ENCODE measurements around the gene MATN1.

The MATN1 gene

DNA sequence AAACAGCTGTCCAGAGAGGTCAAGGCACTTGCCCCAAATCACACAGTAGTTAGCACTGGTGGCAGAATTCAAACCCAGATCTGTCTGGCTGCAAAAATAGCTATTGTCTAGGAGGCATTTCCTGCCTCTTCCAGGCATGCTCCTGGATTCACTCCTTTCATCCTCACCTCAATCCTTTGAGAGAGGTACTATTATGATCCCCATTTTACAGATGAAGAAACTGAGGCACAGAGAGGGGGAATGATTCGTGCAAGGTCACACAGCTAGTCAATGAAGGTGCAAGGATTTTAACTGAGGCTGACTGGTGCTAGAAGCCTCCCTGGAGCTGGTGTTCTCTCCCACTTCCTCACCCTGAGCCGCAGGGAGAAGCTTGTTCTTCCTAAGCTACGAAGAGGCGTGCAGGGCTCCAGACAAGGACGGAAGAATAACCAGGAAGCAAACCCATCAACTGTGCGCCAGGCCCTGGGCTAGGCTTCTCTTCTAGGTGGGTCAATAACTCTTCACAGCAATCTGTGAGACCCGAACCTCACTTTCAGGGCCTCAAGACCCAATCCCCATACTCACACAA is 34.8 kb upstream of the MATN1 start:
- DNase-seq (ENCODE audit: low spot score), result no peak

DNA sequence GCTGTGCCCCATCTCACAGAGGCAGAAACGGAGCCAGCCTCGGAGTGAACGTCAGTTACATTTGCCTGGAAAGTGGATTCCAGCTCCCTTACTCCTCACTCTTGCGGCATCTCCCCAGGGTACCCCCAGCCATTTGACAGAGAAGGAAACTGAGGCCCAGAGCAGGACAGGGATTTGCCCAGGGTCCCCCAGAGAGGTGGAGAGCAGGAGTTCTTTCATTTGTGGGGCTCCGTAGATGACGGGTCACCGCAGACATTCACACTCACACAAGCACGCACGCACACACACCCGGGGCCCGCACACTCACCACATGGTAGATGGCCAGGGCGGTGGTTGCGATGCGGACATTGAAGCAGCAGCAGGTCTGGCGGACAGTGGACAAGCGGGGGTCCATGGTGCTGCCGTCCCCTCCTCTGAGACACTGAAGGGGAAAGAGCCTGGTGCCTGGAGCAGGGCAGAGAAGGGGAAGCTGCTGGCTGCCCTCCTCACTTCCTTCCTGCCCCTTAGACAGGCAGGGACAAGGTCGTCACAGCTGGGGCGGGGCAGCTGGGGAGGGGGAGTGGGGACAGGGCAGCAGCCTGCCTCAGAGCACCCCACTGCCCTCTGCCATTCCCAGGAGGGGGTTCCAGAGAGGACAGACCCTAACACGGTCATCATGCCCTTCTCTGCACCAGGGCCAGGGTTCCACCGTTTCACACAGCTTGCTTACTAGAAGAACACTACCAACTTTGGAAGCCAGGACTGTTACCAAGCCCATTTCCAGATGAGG is 34.2 kb upstream of the MATN1 start, which contains the start of gene LAPTM5:
TSS of gene LAPTM5 (minus strand) at position 423 of the 769 bp plus-strand sequence. CDS start at position 394, 29 bp downstream.
- DNase-seq (ENCODE audit: low spot score), result no peak

GRCh38 chr1:30756545-30757351 is 33.4 kb upstream of the MATN1 start:
- DNase-seq (ENCODE audit: low spot score), result no peak

DNA sequence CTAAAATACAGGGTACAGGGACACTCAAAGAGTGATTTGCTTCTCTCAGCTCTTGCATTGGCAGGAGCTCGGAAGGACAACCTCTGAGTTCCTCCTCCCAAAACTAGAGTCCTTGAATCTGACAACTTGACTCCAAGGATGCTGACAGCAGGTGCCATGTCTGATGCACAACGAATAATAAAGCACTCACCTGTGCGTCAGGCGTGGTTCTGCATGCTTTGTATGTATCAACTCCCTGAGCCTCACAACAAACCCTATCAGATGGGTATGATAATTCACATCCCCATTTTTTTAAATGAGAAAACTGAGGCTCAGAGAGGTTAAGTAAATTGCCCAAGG is 32.8 kb upstream of the MATN1 start:
- no peak for DNase-seq (ENCODE audit: low spot score)

DNA sequence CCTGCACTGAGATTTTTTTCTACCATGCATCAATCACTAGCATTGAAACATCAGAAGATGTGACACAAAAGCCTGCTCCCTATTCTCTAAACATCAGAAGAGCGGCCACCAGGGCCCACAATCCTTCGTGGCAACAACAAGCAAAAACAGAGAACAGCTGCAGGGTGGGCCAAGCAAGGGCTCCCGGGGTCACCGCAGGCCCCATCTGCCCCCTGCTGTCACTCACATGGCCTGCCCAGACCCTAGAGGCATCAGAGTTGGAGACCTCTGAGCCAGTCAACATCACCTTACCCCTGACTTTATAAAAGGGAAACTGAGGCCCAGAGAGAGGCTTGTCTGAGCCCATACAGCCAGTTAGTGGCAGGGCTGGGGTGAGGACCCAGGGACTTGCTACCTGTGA is 32.4 kb upstream of the MATN1 start:
- DNase-seq (ENCODE audit: low spot score), result no peak

- DNase-seq (ENCODE audit: low spot score), result no peak
Observed at GRCh38 chr1:30755334-30755733, 31.9 kb upstream of the MATN1 start.

DNA sequence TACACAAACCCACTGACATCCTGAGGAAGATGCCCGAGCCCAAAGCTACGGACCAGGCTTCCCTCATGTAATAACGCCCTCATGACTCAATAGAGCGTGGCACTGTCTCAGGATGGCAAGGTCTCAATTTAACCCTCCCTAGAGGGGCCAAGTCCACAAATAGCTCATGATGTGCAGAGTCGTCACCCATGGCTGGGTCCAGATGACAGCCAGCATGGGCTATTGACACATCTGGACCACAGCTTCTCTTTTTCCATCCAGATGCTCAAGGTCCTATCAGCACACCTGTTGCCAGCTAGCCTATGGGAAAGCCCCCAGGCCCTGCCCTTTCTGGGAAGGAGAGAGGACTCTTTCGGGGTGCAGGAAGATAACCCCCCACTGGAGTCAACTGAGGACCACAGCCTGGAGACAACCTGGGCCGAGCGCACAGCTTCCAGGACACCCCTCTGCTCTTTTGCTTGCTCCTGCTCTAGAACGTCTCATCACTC is 31.3 kb upstream of the MATN1 start:
- DNase-seq (ENCODE audit: low spot score), result no peak

GRCh38 chr1:30753660-30754123 is 30.3 kb upstream of the MATN1 start:
- no peak for DNase-seq (ENCODE audit: low spot score)

GRCh38 chr1:30753118-30753517 is 29.7 kb upstream of the MATN1 start:
- no peak for DNase-seq (ENCODE audit: low spot score)

- no peak for DNase-seq (ENCODE audit: low spot score)
Observed at GRCh38 chr1:30752651-30752908, 29.2 kb upstream of the MATN1 start.

DNA sequence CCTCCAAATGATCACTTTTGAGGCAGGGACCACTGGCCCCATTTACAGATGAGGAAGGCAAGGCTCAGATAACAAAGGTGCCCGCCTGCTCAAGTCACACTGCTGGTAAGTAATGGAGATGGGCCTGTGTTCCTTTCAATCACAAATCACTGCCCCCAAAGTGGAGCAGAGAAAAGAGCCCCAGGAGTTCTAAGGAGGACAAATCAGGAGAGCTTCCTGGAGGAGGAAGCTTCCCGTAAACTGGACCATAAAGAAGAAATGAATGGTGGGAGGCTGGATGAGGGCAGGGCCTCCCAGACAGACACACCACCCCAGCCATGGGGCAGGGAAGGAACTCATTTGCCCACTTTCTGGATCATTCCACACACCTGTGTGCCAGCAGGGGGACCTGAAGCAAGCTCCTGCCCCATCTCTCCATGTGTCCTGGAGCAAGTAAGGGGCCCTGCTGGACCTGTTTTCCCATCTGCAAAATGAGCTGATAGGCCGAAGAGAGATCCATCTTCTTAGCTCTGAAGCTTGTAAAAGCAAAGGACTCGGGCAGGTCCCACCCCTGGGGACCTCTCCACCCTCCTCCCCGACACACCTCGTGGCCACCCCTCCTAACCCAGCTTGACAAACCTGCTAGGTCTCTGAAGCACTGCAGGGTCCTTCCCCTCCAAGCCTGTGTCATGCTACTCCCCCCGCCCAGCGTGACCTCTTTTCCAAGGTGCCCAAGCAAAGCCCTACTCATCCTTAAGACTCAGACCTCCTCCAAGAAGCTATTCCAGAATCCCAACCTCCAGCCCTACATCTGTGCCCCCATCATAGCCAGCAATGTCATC is 28.7 kb upstream of the MATN1 start:
- DNase-seq (ENCODE audit: low spot score), result no peak

DNA sequence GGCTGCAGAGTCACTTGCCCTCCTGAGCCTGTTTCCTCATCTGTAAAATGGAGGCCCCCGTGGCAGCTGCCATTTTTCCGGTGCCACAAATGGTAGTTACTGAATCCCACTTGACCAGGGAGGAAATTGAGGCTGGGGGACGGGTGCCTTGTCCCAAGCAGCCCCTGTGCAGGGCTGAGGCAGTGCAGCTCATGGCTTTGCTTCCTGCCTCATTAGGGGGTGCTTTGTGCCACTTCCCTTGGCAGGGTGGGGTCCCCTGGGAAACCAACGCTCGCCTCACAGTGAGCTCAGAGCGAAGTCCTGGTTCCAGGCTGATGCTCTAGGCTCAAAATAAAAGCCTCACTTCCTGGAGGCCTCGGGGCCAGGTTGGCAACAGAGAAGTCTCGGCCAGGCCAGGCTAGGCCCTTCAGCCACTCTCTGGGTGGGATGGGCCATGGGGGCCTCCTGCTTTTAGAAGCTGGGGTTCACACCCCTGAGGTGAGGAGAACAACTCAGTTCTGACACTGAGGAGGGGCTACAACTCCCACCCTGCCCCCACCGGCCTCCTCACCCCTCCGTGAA is 27.4 kb upstream of the MATN1 start:
- no peak for DNase-seq (ENCODE audit: low spot score)

- no peak for DNase-seq (ENCODE audit: low spot score)
Observed at GRCh38 chr1:30749691-30750583, 26.6 kb upstream of the MATN1 start.

DNA sequence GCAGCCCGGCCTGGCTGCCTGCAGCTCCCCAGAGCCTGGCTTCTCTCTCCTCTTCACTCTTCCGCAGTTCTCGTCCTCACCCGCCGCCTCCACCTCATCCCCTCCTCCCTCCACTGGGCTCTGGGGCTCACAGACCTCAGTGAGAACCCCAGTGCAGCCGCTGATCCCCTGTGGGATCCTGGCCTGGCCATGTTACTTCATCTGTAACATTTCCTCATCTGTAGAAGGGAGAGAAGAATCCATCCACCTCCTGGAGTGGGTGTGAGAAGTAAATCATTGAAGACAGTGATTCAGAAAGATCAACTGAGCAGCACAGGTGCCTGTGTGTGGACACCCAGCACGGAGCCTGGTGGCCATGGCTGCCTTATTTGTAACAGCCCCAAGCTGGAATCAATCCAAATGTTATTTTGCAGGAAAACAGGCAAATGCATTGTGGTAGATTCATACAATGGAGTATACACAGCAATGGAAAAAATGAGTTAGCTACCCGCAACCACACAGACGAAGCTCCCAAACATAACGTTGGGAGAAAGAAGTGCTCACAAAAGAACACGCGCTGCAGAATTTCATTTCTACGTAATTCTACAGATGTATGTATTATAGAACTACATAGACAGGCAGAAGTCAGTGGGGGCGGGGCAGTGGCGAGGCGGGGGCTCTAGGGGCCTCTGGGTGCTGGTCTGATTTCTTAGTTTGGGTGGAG is 25.5 kb upstream of the MATN1 start:
- no peak for DNase-seq (ENCODE audit: low spot score)

DNA sequence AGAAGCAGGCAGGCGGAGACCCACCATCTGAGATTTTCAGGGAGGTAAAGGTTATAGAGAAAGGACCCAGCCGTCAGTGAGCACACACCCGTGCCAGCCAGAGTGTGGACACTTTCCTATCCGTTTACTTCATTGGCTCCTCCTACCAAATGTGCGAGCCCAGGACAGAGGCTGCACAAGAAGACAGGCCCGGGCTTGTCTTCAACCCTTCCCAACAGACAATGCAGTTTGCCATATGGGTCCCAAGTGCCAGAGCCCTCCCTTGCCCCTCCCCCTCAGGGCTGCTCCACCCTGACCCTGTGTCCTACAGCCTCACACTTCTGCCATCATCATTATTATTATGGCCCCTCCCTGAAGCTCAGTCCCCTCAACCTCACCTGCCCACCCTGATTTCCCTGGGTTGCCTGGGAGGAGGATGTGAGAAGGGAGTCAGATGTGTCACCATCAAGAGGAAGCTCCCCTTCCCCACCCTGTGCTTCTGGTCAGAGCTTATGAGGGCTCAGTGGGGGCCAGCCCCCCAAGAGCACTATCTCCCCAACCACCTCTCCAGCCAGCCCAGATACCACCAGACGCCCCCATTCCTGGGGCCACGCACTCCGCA is 24.8 kb upstream of the MATN1 start:
- no peak for DNase-seq (ENCODE audit: low spot score)

- no peak for DNase-seq (ENCODE audit: low spot score)
Observed at GRCh38 chr1:30747033-30748008, 23.9 kb upstream of the MATN1 start.

GRCh38 chr1:30746212-30747032 is 23.0 kb upstream of the MATN1 start:
- no peak for DNase-seq (ENCODE audit: low spot score)

DNA sequence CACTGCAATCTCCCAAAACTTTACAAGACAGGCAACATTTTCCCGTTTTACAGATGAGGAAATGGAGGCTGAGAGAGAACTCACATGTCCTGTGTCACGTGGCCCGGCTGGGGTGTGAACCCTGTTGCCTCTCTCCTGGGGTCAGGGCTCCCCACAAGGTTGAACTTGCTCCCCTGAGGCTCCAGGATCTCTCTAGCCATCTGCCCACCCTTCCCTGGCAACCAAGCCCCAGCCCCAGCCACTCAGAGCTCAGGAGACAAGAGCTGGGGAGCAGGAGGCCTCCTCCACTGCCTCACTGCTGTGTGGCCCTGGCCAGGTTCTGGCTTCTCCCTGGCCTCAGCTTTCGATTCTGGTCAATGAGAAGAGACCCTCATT is 22.4 kb upstream of the MATN1 start:
- no peak for DNase-seq (ENCODE audit: low spot score)
